ENCODE measurements around the gene DPEP1.

DPEP1 gene

GRCh38 chr16:89678258-89678657 is 64.8 kb downstream of the DPEP1 start:
- no peaks in the 10 kb centered on the region for H3K9me3 ChIP-seq (ENCODE audit: control insufficient read depth, low read length)
- no peaks in the 10 kb centered on the region for H3K4me1 ChIP-seq
- no peaks in the 10 kb centered on the region for H3K36me3 ChIP-seq (ENCODE audit: control insufficient read depth, insufficient read depth, low read length)
- H3K4me3 ChIP-seq (ENCODE audit: low read depth, low read length): no peak overlapping the region
- no peaks in the 10 kb centered on the region for H3K27me3 ChIP-seq (ENCODE audit: control insufficient read depth, insufficient read depth, low read length)
- H2AFZ ChIP-seq: no peak overlapping the region
- TF ChIP-seq CTCF (IDR thresholded peaks at IDR 0.05): no peak
- H3K27ac ChIP-seq: no peak overlapping the region
- no peak overlapping the region for H3K9ac ChIP-seq
- H3K79me2 ChIP-seq: no peaks in the 10 kb centered on the region
- no peak overlapping the region for H3K4me2 ChIP-seq (ENCODE audit: low read length)

- Histone ChIP-seq H3K4me1 (peaks cover 5% of the 10 kb centered on the region), H3K4me3 (ENCODE audit: low read depth, low read length) (peak overlapping the region; percentile 67), H3K4me2 (ENCODE audit: low read length) (peak overlapping the region; percentile 90), H3K27ac (no peak overlapping the region), H3K9ac (no peak overlapping the region), H3K79me2 (peaks cover 20% of the 10 kb centered on the region), H3K36me3 (ENCODE audit: control insufficient read depth, insufficient read depth, low read length) (no peaks in the 10 kb centered on the region), H3K9me3 (ENCODE audit: control insufficient read depth, low read length) (no peaks in the 10 kb centered on the region), H3K27me3 (ENCODE audit: control insufficient read depth, insufficient read depth, low read length) (no peaks in the 10 kb centered on the region), H2AFZ (peak overlapping the region; percentile 88)
- no peak for TF ChIP-seq CTCF (IDR thresholded peaks at IDR 0.05)
Observed at GRCh38 chr16:89685916-89686315, 72.5 kb downstream of the DPEP1 start.

- H3K79me2 ChIP-seq: peaks cover 20% of the 10 kb centered on the region
Observed at GRCh38 chr16:89686520-89687091, 73.2 kb downstream of the DPEP1 start, which contains the start of gene CDK10. CDK10 (plus strand) TSS chr16:89686689; CDS start chr16:89686711, 22 bp downstream.

GRCh38 chr16:89687092-89687940 is 73.9 kb downstream of the DPEP1 start:
- Histone ChIP-seq H2AFZ (peak overlapping the region; percentile 88), H3K4me2 (ENCODE audit: low read length) (peak overlapping the region; percentile 90), H3K4me3 (ENCODE audit: low read depth, low read length) (peak overlapping the region; percentile 67), H3K9me3 (ENCODE audit: control insufficient read depth, low read length) (no peaks in the 10 kb centered on the region), H3K36me3 (ENCODE audit: control insufficient read depth, insufficient read depth, low read length) (no peaks in the 10 kb centered on the region), H3K79me2 (peaks cover 20% of the 10 kb centered on the region), H3K27ac (peak overlapping the region; percentile 66), H3K9ac (no peak overlapping the region), H3K27me3 (ENCODE audit: control insufficient read depth, insufficient read depth, low read length) (no peaks in the 10 kb centered on the region), H3K4me1 (peaks cover 5% of the 10 kb centered on the region)
- no peak for TF ChIP-seq CTCF (IDR thresholded peaks at IDR 0.05)

More at GRCh38 chr16:89686520-89687091, 73.2 kb downstream of the DPEP1 start, which contains the start of gene CDK10:
- peak within 1 kb of the TSS; percentile 66 for H3K27ac ChIP-seq
- no peak for TF ChIP-seq CTCF (IDR thresholded peaks at IDR 0.05)
- no peaks in the 10 kb centered on the region for H3K9me3 ChIP-seq (ENCODE audit: control insufficient read depth, low read length)
- H3K4me2 ChIP-seq (ENCODE audit: low read length): peak within 1 kb of the TSS; percentile 90
- H3K4me1 ChIP-seq: peaks cover 5% of the 10 kb centered on the region
- peak within 1 kb of the TSS; percentile 88 for H2AFZ ChIP-seq
- H3K9ac ChIP-seq: no peak within 1 kb of the TSS
- no peaks in the 10 kb centered on the region for H3K27me3 ChIP-seq (ENCODE audit: control insufficient read depth, insufficient read depth, low read length)
- H3K36me3 ChIP-seq (ENCODE audit: control insufficient read depth, insufficient read depth, low read length): no peaks in the 10 kb centered on the region
- H3K4me3 ChIP-seq (ENCODE audit: low read depth, low read length): peak within 1 kb of the TSS; percentile 67

Data from parathyroid adenoma (tissue), 2 donors.